Endothelial cell of umbilical vein (primary cell): ENCODE results near the gene SH3GL3. TPM values are rescaled to one million over a fixed set of nuclear protein-coding genes. Genes with fewer than 3 reads are reported as not detected.

Experiments used
- BruUV-seq: library from RNA; stranded (reverse); fragments of 400-500 nt; replicated peaks from 2 replicates; lab custom pipeline; 2021; lab: Mats Ljungman, UMichigan
- CTCF ChIA-PET: fragments of 300-600, 350-600 bp; sonication (Branson Sonifier 250); formaldehyde crosslinking; loops from one replicate; lab custom pipeline; 2021; ENCODE audit warnings: antibody characterized with exemption, inconsistent platforms; lab: Charles Lee
- POLR2A ChIA-PET: fragments of 300-600, 350-600 bp; sonication (Branson Sonifier 250); formaldehyde crosslinking; loops from one replicate; lab custom pipeline; 2021; ENCODE audit warnings: antibody characterized with exemption, inconsistent platforms; lab: Charles Lee
- DNase-seq: peaks from one replicate; pipeline ENCODE4 v3.0.0-alpha.2; 2011; ENCODE audit warnings: low read depth, low spot score
- FAIRE-seq: peaks from 2 replicates; lab custom pipeline; 2011; peaks lifted over from hg19 to GRCh38; lab: Jason Lieb, UNC
- H2AFZ ChIP-seq: 2 replicates; pipeline ENCODE4 v1.6.0; 2012; ENCODE audit warnings: low read depth, low read length, control low read depth, inconsistent platforms
- H3K27ac ChIP-seq: 2 replicates; pipeline ENCODE4 v1.5.1; 2011; ENCODE audit warnings: low read depth, mild to moderate bottlenecking, control low read depth, low read length, moderate library complexity; ENCODE audit not compliant: insufficient read depth
- H3K27me3 ChIP-seq, 2 experiments: 2 replicates each; pipeline versions ENCODE4 v1.6.0 to v1.6.1; 2011; ENCODE audit warnings: low read length in 2 of 2, mixed read lengths in 1 of 2; ENCODE audit not compliant: control insufficient read depth in 2 of 2, insufficient read depth in 2 of 2
- H3K36me3 ChIP-seq, 2 experiments: 2 replicates in 1 of 2; 3 replicates in 1 of 2; pipeline ENCODE4 v1.5.1; 2011; ENCODE audit warnings: low read length in 2 of 2, mild to moderate bottlenecking in 1 of 2, moderate library complexity in 1 of 2; ENCODE audit not compliant: control insufficient read depth in 2 of 2, insufficient read depth in 2 of 2; ENCODE audit errors: extremely low read depth in 1 of 2
- H3K4me1 ChIP-seq: 3 replicates; pipeline ENCODE4 v1.5.1; 2011; ENCODE audit warnings: mild to moderate bottlenecking, low read length; ENCODE audit not compliant: control insufficient read depth, insufficient read depth; ENCODE audit errors: extremely low read depth
- H3K4me2 ChIP-seq: 2 replicates; pipeline ENCODE4 v1.6.1; 2011; ENCODE audit warnings: low read length, control low read depth, mixed read lengths; ENCODE audit not compliant: insufficient read depth
- H3K4me3 ChIP-seq, 3 experiments: fragments of 200-600 bp in 1 of 3; sonication (generic), shearing (Covaris generic) in 1 of 3; replicated peaks in 1 of 3; 2 replicates each; pipeline ENCODE4 v1.5.1; 2011 to 2016; ENCODE audit warnings: control low read depth in 3 of 3, low read length in 3 of 3, mild to moderate bottlenecking in 2 of 3, inconsistent platforms in 1 of 3, low read depth in 1 of 3, moderate library complexity in 1 of 3; ENCODE audit not compliant: insufficient read depth in 1 of 3
- H3K79me2 ChIP-seq: 2 replicates; pipeline ENCODE4 v1.6.0; 2012; ENCODE audit warnings: low read length, inconsistent platforms; ENCODE audit not compliant: control insufficient read depth, insufficient read depth
- H3K9ac ChIP-seq: replicated peaks from 2 replicates; pipeline ENCODE3; 2011; ENCODE audit warnings: low read length, control low read depth; ENCODE audit not compliant: insufficient read depth; ENCODE audit errors: extremely low read depth
- H3K9me1 ChIP-seq: replicated peaks from 3 replicates; pipeline ENCODE4 v1.6.0; 2011; ENCODE audit warnings: mild to moderate bottlenecking, low read length; ENCODE audit not compliant: control insufficient read depth, insufficient read depth; ENCODE audit errors: extremely low read depth
- H3K9me3 ChIP-seq: replicated peaks from 2 replicates; pipeline ENCODE4 v1.5.1; 2012; ENCODE audit warnings: low read length, inconsistent platforms; ENCODE audit not compliant: control insufficient read depth, insufficient read depth
- H4K20me1 ChIP-seq: replicated peaks from 2 replicates; pipeline ENCODE3; 2011; ENCODE audit warnings: mild to moderate bottlenecking, low read length; ENCODE audit not compliant: control insufficient read depth, insufficient read depth; ENCODE audit errors: extremely low read depth
- CTCF ChIP-seq, 2 donors: IDR thresholded peaks; 1 replicate in 1 of 2; 2 replicates in 1 of 2; pipeline ENCODE4 v1.5.1; 2011; ENCODE audit warnings: low read length in 2 of 2, mild to moderate bottlenecking in 2 of 2, moderate library complexity in 2 of 2, control low read depth in 1 of 2, inconsistent platforms in 1 of 2, low read depth in 1 of 2; ENCODE audit not compliant: insufficient read depth in 1 of 2; ENCODE audit errors: extremely low read depth in 1 of 2
- EZH2 ChIP-seq: IDR thresholded peaks from 2 replicates; pipeline ENCODE4 v1.6.1; 2012; ENCODE audit warnings: borderline replicate concordance, low read depth, mild to moderate bottlenecking, moderate library complexity, low read length, inconsistent platforms; ENCODE audit not compliant: severe bottlenecking
- FOS ChIP-seq: IDR thresholded peaks from 2 replicates; pipeline ENCODE4 v1.6.1; 2011; ENCODE audit warnings: mild to moderate bottlenecking, low read length, moderate library complexity, borderline replicate concordance; ENCODE audit not compliant: insufficient read depth
- GATA2 ChIP-seq: IDR thresholded peaks from 2 replicates; pipeline ENCODE4 v1.7.0; 2011; ENCODE audit warnings: low read depth, mild to moderate bottlenecking, moderate library complexity, mixed read lengths, low read length; ENCODE audit not compliant: insufficient read length, insufficient read depth
- JUN ChIP-seq: IDR thresholded peaks from 2 replicates; pipeline ENCODE4 v1.6.1; 2011; ENCODE audit warnings: borderline replicate concordance, low read depth; ENCODE audit not compliant: insufficient read length, insufficient read depth
- MAX ChIP-seq: IDR thresholded peaks from 2 replicates; pipeline ENCODE4 v1.6.1; 2011; ENCODE audit not compliant: insufficient read depth, insufficient read length
- MYC ChIP-seq: IDR thresholded peaks from one replicate; pipeline ENCODE4 v1.6.1; 2011; ENCODE audit warnings: mild to moderate bottlenecking, low read depth, low read length
- POLR2A ChIP-seq: IDR thresholded peaks from 2 replicates; pipeline ENCODE4 v1.6.1; 2012; ENCODE audit warnings: low read depth, mild to moderate bottlenecking, control low read depth, low read length
- POLR2AphosphoS5 ChIP-seq: IDR thresholded peaks from 2 replicates; pipeline ENCODE4 v1.6.1; 2012; ENCODE audit warnings: low read depth, mild to moderate bottlenecking, control low read depth, low read length, moderate library complexity; ENCODE audit not compliant: insufficient read depth
- dilution Hi-C: fragments of 300-500 bp; cut with MboI; formaldehyde crosslinking; loops from one replicate; pipeline ENCODE4 v1.15.0; 2019; ENCODE audit warnings: low sequenced_read_pairs; ENCODE audit not compliant: extremely low pct_ligation_motif_present
- intact Hi-C: fragments of 100-400 bp; cut with micrococcal nuclease; formaldehyde crosslinking; loops from one replicate; pipeline ENCODE4 v1.10.0; 2022
- polyA plus RNA-seq, 4 experiments: library from polyadenylated mRNA; depleted of rRNA in 3 of 4; stranded (reverse) in 3 of 4; unstranded in 1 of 4; fragments of >200 nt; gene quantifications; 2 replicates each; pipeline versions ENCODE4 v1.2.1 to v1.2.3, GENCODE V29; 2011 to 2012; ENCODE audit warnings: missing spikeins in 1 of 4
- total RNA-seq: library from RNA; stranded (reverse); gene quantifications from 2 replicates; pipeline ENCODE4 v1.2.3, GENCODE V29; 2021

Gene SH3GL3
- total and polyA plus RNA-seq, 2 donors (not counting 3 experiments of a cell fraction or from before 2014, with no cell fraction given): not detected

GRCh38 chr15:83651541-83651940 lies 204.4 kb downstream of the SH3GL3 start:
- H4K20me1 ChIP-seq: no peaks in the 10 kb centered on the region
- DNase-seq (no peak), FAIRE-seq (no peak)
- ChIA-PET POLR2A (no interaction called here), CTCF (no interaction called here)
- no peaks in the 10 kb centered on the region for H3K9me1 ChIP-seq
- dilution Hi-C loops: no loop called here
- intact Hi-C loops: no loop called here
- no peaks in the 10 kb centered on the region for H3K9me3 ChIP-seq
- peaks cover 19 to 20% of the 10 kb centered on the region in 2 experiments for H3K27me3 ChIP-seq
- no peaks in the 10 kb centered on the region for H3K36me3 ChIP-seq
- H3K4me1 ChIP-seq: no peaks in the 10 kb centered on the region
- no peaks in the 10 kb centered on the region for H3K79me2 ChIP-seq
- no peak overlapping the region for H3K4me3 ChIP-seq
- H3K4me2 ChIP-seq: no peak overlapping the region
- BruUV-seq: no TSS peak
- no peak overlapping the region for H3K9ac ChIP-seq
- TF ChIP-seq POLR2AphosphoS5 (no peak), GATA2 (no peak), CTCF (IDR thresholded peaks at IDR 0.05; ENCODE audit: extremely low read depth in 1 of 2, insufficient read depth in 1 of 2, low read depth in 1 of 2, low read length in 2 of 2) (no peak), EZH2 (no peak), POLR2A (no peak), JUN (no peak), FOS (no peak), MAX (no peak), MYC (no peak)
- no peak overlapping the region for H3K27ac ChIP-seq
- no peak overlapping the region for H2AFZ ChIP-seq
